Activated CD4-positive, CD25-positive, alpha-beta regulatory T cell (primary cell): ENCODE measurements around the gene TBC1D16.

Source experiments
- DNase-seq, 4 experiments: peaks; one replicate each; lab custom pipeline; 2025; lab: John Stamatoyannopoulos, UW

Gene TBC1D16

GRCh38 chr17:79926605-79927135 is 109.0 kb downstream of the TBC1D16 start:
- no peak for DNase-seq

GRCh38 chr17:79926142-79926604 is 109.5 kb downstream of the TBC1D16 start:
- no peak for DNase-seq

GRCh38 chr17:79925242-79925957 is 110.3 kb downstream of the TBC1D16 start:
- no peak for DNase-seq

GRCh38 chr17:79924639-79924976 is 111.1 kb downstream of the TBC1D16 start:
- no peak for DNase-seq

GRCh38 chr17:79923974-79924638 is 111.6 kb downstream of the TBC1D16 start:
- peak in 1 of 4 experiments; percentile 12 for DNase-seq

- no peak for DNase-seq
Observed at GRCh38 chr17:79922798-79923197, 112.9 kb downstream of the TBC1D16 start.

- DNase-seq, result no peak
Observed at GRCh38 chr17:79922116-79922601, 113.5 kb downstream of the TBC1D16 start.

- no peak for DNase-seq
Observed at GRCh38 chr17:79921411-79922115, 114.1 kb downstream of the TBC1D16 start.

- DNase-seq, result no peak
Observed at GRCh38 chr17:79920751-79921410, 114.8 kb downstream of the TBC1D16 start.

- no peak for DNase-seq
Observed at GRCh38 chr17:79919862-79920720, 115.6 kb downstream of the TBC1D16 start.

GRCh38 chr17:79919164-79919585 is 116.5 kb downstream of the TBC1D16 start:
- no peak for DNase-seq

- no peak for DNase-seq
Observed at GRCh38 chr17:79918581-79919163, 117.0 kb downstream of the TBC1D16 start.

- DNase-seq, result no peak
Observed at GRCh38 chr17:79917902-79918484, 117.7 kb downstream of the TBC1D16 start.

- DNase-seq, result no peak
Observed at GRCh38 chr17:79916991-79917901, 118.4 kb downstream of the TBC1D16 start.

- DNase-seq, result no peak
Observed at GRCh38 chr17:79916506-79916905, 119.2 kb downstream of the TBC1D16 start.

- no peak for DNase-seq
Observed at GRCh38 chr17:79915850-79916430, 119.7 kb downstream of the TBC1D16 start.

GRCh38 chr17:79914813-79915740 is 120.6 kb downstream of the TBC1D16 start:
- DNase-seq, result no peak
